Stimulated activated CD4-positive, alpha-beta T cell treated with anti-CD3 and anti-CD28 coated beads, Interleukin-1b, Interleukin-23, amount 100 ng/mL, for 4 hours (primary cell): ENCODE measurements around the gene CUEDC1.

ENCODE experiments used
- DNase-seq, 2 donors: peaks; one replicate each; pipeline ENCODE4 v3.0.0-alpha.2; 2020; ENCODE audit warnings: low read depth in 2 of 2

CUEDC1 gene, protein sequence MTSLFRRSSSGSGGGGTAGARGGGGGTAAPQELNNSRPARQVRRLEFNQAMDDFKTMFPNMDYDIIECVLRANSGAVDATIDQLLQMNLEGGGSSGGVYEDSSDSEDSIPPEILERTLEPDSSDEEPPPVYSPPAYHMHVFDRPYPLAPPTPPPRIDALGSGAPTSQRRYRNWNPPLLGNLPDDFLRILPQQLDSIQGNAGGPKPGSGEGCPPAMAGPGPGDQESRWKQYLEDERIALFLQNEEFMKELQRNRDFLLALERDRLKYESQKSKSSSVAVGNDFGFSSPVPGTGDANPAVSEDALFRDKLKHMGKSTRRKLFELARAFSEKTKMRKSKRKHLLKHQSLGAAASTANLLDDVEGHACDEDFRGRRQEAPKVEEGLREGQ

DNA sequence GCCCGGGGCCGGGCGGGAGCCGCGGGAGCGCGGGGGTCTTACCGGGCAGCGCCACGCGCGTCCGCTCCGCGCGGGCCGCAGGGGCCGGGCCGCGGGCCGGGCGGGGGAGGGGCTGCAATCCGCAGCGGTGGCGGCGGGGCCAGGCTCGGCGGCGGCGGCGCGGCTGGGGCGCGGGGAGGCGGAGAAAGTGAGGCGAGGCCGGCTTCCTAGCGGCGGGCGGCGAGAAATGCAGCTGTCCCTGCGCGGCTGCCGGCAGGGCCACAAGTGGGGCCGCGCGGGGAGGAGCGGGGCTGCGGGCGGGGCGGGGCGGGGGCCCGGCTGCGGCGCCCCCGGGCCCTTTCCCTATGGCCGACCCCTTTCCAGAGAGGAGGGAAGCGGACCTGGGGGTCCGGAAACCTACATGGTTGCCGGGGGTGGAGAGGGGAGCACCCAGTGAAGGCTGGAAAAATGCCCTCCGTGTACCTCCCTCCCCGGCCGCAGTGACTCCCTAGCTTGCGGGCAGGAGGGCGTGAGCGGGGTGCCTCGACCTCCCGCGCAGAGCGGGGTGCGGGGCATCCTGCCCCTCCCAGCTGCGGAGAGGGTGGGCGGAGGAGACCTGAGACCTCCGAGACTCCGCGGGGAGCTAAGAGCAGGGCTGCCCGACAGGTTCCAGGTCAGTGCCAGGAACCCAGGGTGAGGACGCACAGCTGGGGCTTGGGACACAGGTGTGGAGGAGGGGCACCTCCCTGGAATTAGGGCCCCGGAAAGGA is at the start of gene CUEDC1:
Gene CUEDC1, minus strand, starts transcription at position 230 of the 749 bp plus-strand sequence. CDS start 69,848 bp downstream, outside the sequence.
- peak; percentile 55 to 71 for DNase-seq

- no peak for DNase-seq
These were observed 48.8 kb upstream of the CUEDC1 start for GRCh38 chr17:58004060-58004459.

GRCh38 chr17:58002973-58003372 is 47.8 kb upstream of the CUEDC1 start:
- DNase-seq: no peak

- no peak for DNase-seq
These were observed 47.1 kb upstream of the CUEDC1 start for GRCh38 chr17:58002154-58002948.

DNA sequence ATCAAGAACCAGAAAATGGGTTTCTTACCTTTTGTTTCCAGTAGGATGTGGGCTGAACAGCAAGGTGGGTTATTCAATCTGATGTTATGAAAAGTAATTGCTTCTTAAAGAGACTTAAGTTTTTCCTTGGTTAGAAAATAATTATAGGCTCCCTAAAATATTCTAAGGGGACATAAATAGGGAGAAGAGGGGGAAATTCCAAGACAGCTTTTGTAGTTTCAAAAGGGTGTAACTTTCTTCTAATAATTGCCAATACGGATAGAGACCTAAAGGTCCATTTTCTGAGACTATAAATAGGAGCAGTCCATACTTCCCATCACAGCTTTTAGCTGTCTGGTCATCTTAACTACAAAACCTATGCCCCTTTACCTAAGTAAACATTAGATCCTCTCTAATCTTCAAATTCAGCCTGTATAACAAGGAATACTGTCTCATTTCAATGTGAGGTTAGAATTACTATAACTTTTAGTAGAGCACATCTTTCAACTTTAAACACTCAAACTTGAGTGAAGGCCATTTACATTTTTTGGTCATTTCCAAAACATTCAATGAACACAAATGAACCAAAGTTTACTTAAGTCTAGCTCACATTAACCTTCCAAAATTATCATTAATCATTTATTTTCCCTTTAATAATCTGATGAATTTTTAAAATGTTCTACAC is 46.4 kb upstream of the CUEDC1 start:
- no peak for DNase-seq

GRCh38 chr17:57999496-58000017 is 44.3 kb upstream of the CUEDC1 start:
- DNase-seq: no peak

GRCh38 chr17:57999010-57999495 is 43.8 kb upstream of the CUEDC1 start:
- DNase-seq: no peak

DNA sequence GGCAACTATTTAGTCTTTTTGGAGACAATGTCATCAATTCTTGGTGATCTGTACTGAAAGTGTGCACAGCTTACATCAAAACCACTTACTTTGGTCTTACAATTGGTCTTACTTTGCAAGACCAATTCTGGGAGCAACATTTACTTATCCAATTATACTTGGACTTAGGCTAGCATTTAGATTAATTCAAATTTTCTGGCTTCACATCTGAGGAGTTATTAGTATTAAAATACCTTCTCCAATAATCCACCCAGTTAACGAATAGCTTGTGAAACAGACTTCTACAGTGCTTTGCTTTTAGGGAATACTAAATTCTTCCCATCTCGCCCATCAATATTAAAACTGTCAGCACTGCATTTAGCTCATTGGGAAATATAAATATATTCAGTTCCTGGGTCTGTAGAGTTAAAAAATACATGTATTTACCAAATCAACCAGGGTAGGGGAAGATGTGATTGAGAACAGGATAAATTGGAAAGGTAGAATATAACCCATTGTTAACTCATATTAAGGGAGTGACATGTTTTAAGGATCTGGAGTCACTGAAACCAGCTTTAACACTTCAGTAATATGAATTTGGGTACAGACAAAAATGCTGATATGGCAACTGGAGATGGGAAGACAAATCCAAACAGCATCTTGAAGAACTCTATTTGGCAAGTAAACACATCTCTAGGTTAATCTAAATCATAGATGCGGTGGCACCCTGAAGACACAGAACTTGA is 42.0 kb upstream of the CUEDC1 start:
- no peak for DNase-seq

- DNase-seq: peak in 1 of 2 donors; percentile 49
These were observed 40.1 kb upstream of the CUEDC1 start for GRCh38 chr17:57995076-57995956.

DNA sequence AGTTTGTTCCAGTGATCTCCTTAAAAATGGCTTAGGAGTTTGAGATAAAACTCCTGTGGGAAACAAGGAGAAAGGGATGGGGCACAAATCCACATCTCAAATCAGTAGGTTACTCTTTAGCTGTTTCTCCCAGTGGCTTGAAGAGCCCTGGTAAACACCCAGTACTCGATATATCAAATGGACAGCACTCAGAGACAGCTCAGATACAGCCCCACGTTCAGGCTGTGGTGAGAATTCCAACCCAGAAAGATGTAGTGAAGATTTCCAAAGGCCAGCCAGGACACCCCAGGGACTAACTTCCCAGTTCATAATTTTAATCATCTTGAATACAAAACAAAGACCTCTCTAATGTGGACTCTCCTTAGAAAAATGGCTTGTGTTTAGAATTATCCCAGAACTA is 39.2 kb upstream of the CUEDC1 start:
- no peak for DNase-seq

GRCh38 chr17:57993471-57994365 is 38.5 kb upstream of the CUEDC1 start:
- DNase-seq: no peak

DNA sequence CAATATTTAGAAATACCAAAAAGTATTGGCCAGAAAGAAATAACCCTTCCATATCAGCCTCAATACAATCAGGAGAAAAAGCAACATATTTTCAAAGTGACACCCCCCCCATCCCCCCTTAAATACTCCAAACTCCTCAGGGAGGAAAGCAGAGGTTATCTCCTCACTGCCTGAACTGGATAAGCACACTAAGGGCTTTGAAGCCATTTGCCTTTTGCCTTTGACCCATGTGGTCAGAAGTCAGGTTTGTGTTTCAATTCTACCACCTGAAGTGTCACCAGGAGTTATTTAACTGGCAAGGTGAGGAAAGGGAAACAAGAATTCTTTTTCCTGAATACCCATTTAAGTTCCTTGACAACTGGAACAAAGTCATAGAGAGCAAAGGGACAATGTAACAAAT is 36.3 kb upstream of the CUEDC1 start:
- no peak for DNase-seq

DNA sequence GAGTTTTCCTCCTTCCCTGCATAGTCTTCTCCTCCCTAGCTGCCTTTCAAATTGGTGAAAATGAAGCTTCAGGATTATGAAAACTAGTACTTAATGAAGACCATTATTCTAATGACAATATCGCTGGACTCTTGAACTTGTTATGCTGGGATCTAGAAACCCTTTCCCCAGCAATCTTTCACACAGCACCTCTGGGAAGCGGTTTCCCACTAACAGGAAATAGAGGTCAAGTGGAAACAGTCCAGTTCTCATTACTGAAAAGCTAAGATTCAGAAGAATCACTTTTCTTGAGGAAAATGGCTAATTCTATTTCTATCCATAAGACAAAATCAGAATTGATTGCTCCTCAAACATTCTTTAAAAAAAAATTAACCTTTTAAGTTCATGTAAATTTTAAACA is 34.8 kb upstream of the CUEDC1 start:
- DNase-seq: no peak

GRCh38 chr17:57988301-57989250 is 33.4 kb upstream of the CUEDC1 start:
- peak in 1 of 2 donors; percentile 45 for DNase-seq

- DNase-seq: peak; percentile 68 to 74
These were observed 32.5 kb upstream of the CUEDC1 start, which contains the start of gene VEZF1 for GRCh38 chr17:57987581-57988300. TSS of gene VEZF1 (minus strand) at chr17:57988254. CDS start at chr17:57988111, 143 bp downstream.

- no peak for DNase-seq
These were observed 31.8 kb upstream of the CUEDC1 start for GRCh38 chr17:57986841-57987580.
